ENCODE results near the gene CHN1.

The CHN1 gene

DNA sequence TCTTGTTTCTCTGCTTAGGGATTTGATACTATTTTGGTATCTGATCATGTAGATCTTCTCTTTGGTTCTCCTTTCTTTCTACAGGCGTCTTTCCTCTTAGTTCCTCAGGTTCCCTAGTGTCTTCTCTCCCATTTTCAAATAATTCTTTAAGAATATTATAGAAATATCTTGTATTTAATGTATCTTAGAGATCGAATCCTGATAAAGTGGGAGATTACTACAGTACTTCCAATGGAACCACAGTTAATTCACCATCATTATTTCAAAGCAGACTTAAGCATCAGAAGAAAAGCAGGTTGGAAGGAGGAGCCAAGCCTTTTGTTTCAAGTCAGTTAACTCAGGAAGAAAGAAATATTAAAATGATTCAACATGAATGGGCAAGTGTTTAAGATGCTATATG, 1.1 kb upstream of the CHN1 start:
- no peak overlapping the region for H3K4me3 ChIP-seq (ENCODE audit: low read depth, low read length)
- TF ChIP-seq, protein P1, sequence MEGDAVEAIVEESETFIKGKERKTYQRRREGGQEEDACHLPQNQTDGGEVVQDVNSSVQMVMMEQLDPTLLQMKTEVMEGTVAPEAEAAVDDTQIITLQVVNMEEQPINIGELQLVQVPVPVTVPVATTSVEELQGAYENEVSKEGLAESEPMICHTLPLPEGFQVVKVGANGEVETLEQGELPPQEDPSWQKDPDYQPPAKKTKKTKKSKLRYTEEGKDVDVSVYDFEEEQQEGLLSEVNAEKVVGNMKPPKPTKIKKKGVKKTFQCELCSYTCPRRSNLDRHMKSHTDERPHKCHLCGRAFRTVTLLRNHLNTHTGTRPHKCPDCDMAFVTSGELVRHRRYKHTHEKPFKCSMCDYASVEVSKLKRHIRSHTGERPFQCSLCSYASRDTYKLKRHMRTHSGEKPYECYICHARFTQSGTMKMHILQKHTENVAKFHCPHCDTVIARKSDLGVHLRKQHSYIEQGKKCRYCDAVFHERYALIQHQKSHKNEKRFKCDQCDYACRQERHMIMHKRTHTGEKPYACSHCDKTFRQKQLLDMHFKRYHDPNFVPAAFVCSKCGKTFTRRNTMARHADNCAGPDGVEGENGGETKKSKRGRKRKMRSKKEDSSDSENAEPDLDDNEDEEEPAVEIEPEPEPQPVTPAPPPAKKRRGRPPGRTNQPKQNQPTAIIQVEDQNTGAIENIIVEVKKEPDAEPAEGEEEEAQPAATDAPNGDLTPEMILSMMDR (IDR thresholded peaks at IDR 0.05; ENCODE audit: control insufficient read depth, extremely low read depth, insufficient read depth), result no peak
- DNase-seq (ENCODE audit: low read depth), result no peak

DNA sequence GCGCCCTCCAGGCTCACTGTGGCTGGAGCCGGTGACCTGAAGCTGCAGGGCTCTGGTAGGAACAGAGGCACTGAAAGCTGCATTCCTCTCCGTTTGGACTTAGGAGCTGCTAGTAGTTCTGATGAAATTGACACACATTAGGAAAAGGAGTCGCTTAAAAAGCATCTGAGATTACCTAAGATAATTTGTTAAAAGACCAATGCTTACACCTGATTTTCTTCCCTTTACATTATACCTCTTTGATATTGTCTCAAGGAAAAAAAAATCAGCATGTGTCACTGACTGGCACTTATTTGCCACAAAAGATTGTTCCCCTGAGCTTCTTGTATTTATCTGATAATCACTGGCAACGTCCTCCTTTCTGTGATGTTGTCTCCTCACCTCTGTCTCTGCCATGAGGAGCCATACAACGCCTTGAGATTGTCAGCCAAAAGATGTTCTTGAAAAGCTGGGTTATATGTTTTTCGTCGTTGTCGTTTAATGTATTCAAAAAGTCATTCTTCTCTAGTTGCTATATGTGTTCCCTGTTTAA, 618 bp upstream of the CHN1 start:
- peak overlapping the region; percentile 45 for H3K4me3 ChIP-seq (ENCODE audit: low read depth, low read length)
- TF ChIP-seq, protein P1 (IDR thresholded peaks at IDR 0.05; ENCODE audit: control insufficient read depth, extremely low read depth, insufficient read depth), result no peak
- DNase-seq (ENCODE audit: low read depth), result no peak

DNA sequence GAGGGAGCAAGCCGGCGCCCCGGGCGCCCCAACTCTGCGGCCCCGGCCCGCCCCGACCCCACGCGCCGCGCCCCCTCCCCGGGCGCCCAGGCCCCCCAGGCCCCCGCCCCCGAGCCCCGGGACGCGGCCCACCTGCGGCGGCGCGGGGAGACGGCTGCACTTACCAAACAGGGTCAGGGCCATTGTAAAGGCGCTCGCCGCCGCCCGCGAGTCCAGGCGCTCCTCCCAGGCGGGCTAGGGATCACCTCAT, 526 bp downstream of the CHN1 start:
- TF ChIP-seq, protein P1 (IDR thresholded peaks at IDR 0.05; ENCODE audit: control insufficient read depth, extremely low read depth, insufficient read depth), result no peak
- no peak for DNase-seq (ENCODE audit: low read depth)
- peak overlapping the region; percentile 45 for H3K4me3 ChIP-seq (ENCODE audit: low read depth, low read length)

DNA sequence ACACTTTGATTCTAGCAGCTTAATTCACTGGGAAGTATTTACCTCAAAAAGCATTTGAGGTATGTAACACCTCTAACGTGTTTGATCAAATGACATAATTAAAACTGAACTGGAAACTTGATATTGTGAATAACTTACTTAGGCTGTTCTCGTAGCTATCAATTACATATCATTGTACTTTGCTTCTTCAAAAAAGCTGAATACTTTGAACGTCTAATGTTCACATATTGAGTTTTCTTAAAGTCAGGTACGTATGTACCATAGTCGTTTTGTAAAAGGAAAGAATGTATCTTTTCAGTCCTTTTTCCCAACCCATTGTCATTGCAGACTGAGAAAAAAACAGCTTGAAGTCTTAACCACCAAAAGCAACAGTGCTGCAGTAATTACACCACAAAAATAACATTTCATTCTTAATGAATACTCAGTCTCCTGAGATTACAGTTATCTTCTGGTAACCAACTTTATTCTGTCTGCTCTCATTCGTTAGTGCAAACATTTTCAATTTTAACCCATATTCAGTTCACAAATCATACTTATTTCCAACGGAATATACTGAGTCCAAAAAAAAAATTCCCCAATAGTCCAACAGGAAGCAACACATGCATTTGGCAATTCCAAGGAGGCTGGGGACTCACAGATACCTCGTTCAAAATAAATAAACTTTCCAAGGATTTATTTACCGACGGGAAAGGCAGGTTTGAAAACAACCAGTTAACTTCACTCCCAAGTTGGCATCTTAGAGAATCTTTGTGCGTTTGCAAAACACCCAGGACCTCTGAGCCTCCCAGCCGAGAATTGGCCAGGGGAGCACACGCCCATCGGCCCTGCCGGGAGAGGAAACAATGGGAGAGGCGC, 1.1 kb downstream of the CHN1 start:
- TF ChIP-seq, protein P1 (IDR thresholded peaks at IDR 0.05; ENCODE audit: control insufficient read depth, extremely low read depth, insufficient read depth), result no peak
- no peak overlapping the region for H3K4me3 ChIP-seq (ENCODE audit: low read depth, low read length)
- DNase-seq (ENCODE audit: low read depth), result no peak

DNA sequence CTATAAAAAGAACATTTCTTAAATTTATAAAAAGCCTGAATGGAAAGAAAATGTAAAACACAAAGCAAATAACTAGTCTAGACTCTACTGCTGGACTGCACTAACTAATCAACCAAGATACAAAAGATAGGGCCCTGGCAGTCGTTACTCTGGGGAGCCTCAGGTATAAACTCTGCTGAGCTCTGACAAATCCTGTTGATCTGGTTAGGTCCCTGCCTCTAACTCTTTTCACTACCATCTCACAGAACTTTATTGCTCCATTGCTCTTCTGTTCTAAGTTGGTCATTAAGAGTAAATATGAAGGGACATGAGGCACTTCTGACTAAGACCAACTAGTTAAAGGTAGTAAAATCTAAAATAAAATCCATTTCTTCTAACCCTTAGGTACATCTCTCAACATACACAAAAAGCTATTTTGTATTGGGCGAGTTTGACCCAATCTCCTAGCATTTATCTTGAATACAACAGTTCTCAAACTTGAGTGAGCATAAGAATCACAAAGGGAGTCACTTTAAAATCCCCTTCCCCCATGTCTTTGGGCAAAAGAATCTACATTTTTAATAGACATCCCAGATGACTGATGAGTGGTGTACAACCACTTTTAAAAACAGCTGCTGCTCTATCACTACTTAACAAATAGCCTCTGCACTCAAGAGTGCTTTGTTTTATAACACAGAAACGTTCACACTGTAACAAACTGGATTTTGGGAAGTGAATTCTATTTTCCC, 2.5 kb downstream of the CHN1 start:
- no peak overlapping the region for H3K4me3 ChIP-seq (ENCODE audit: low read depth, low read length)
- DNase-seq (ENCODE audit: low read depth), result peak; percentile 75
- TF ChIP-seq, protein P1 (IDR thresholded peaks at IDR 0.05; ENCODE audit: control insufficient read depth, extremely low read depth, insufficient read depth), result no peak

DNA sequence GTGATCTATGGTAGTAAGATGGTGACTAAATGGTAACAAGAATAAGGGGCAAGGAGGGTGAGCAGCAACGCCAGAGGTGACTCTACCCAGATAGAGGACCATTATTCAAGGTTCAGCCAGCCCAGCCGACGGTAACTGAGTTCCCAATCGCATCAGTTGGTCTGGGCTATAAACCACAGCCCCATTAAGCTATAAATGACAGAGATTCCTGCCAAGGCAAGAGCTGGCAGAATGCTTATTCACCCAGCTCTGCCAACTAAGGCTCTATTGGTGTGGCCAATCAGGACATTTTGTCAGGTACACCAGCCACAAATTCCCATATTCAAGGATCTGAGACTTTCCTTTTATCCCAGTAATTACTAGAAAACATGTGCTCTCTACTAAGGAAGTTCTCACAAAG, 3.6 kb downstream of the CHN1 start:
- no peak overlapping the region for H3K4me3 ChIP-seq (ENCODE audit: low read depth, low read length)
- DNase-seq (ENCODE audit: low read depth), result no peak
- TF ChIP-seq, protein P1 (IDR thresholded peaks at IDR 0.05; ENCODE audit: control insufficient read depth, extremely low read depth, insufficient read depth), result no peak
